ENCODE data around the gene PTGER1.

DNA sequence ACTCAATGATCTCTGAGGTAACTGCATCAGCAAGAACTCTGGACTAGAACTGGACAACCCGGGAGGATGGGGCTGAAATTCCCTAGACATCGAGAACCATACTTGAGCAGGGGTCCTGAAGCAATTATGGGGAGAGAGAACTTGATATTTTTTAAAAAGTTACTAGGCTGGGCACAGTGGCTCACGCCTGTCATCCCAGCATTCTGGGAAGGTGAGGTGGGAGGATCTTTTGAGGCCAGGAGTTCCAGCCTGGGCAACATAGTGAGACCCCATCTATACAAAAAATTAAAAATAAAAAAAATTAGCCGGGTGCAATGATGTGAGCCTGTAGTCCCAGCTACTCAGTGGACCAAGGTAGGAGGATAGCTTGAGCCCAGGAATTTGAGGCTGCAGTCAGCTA, 45.4 kb upstream of the PTGER1 start:
- TF ChIP-seq CTCF (IDR thresholded peaks at IDR 0.05; ENCODE audit: low read depth, low read length, poor library complexity, severe bottlenecking), result no peak
- TF ChIP-seq EZH2phosphoT487 (IDR thresholded peaks at IDR 0.05; ENCODE audit: borderline replicate concordance, low read length), result no peak
